HG03460 (cell line): ENCODE data around the gene PSTPIP1.

Experiments
- ATAC-seq: cut with Tn5 transposase; IDR thresholded peaks from one replicate; pipeline ENCODE4 v1.9.1; 2021; ENCODE audit not compliant: unreplicated experiment

Gene PSTPIP1

GRCh38 chr15:77068633-77069032, 73.7 kb downstream of the PSTPIP1 start:
- ATAC-seq = no peak

- no peak for ATAC-seq
Measured at GRCh38 chr15:77069521-77070121, 74.7 kb downstream of the PSTPIP1 start.

GRCh38 chr15:77070180-77070494, 75.2 kb downstream of the PSTPIP1 start:
- ATAC-seq = no peak

GRCh38 chr15:77070495-77071304, 75.8 kb downstream of the PSTPIP1 start, which contains the start of gene TSPAN3:
Gene TSPAN3, minus strand, starts transcription at chr15:77071109. Its CDS starts 155 bp downstream, at chr15:77070954.
- peak; percentile 92 for ATAC-seq

GRCh38 chr15:77071305-77072223, 76.6 kb downstream of the PSTPIP1 start:
- no peak for ATAC-seq

GRCh38 chr15:77074350-77074749, 79.4 kb downstream of the PSTPIP1 start:
- no peak for ATAC-seq

- ATAC-seq = no peak
Measured at GRCh38 chr15:77075528-77075927, 80.6 kb downstream of the PSTPIP1 start.

- no peak for ATAC-seq
Measured at GRCh38 chr15:77076323-77076915, 81.5 kb downstream of the PSTPIP1 start.

- no peak for ATAC-seq
Measured at GRCh38 chr15:77081971-77082370, 87.0 kb downstream of the PSTPIP1 start.

GRCh38 chr15:77083381-77084160, 88.6 kb downstream of the PSTPIP1 start:
- ATAC-seq = peak; percentile 76

GRCh38 chr15:77084436-77084835, 89.5 kb downstream of the PSTPIP1 start:
- no peak for ATAC-seq

GRCh38 chr15:77085297-77085696, 90.4 kb downstream of the PSTPIP1 start:
- no peak for ATAC-seq
